HepG2 (cell line): Measurements from ENCODE around the gene HERPUD2. TPM values are rescaled to one million over a fixed set of nuclear protein-coding genes. Genes with fewer than 3 reads are reported as not detected.

ENCODE experiments used
- ATAC-seq: fragments of 200-7000 bp; cut with Tn5 transposase; 3 replicates; pipeline ENCODE4 v1.9.1; 2020; ENCODE audit warnings: mild to moderate bottlenecking, moderate library complexity
- BruUV-seq: library from RNA; stranded (reverse); fragments of 400-500 nt; replicated peaks from 2 replicates; lab custom pipeline; 2021; lab: Mats Ljungman, UMichigan
- CTCF ChIA-PET: fragments of 300-600 bp; formaldehyde crosslinking; extraction: SDS; loops from one replicate; lab custom pipeline; 2021; ENCODE audit warnings: low total read pairs, inconsistent platforms, low intra/inter-chr PET ratio; lab: Yijun Ruan, JAX
- POLR2A ChIA-PET: fragments of 350-600 bp; sonication (Branson Sonifier 250); formaldehyde crosslinking; loops from one replicate; lab custom pipeline; 2020; ENCODE audit warnings: antibody characterized with exemption, inconsistent platforms; lab: Yijun Ruan, JAX
- DNase-seq: peaks from one replicate; pipeline ENCODE4 v3.0.0-alpha.2; 2015; ENCODE audit warnings: low spot score
- FAIRE-seq: peaks from 3 replicates; lab custom pipeline; 2011; peaks lifted over from hg19 to GRCh38; lab: Jason Lieb, UNC
- H2AFZ ChIP-seq: one replicate; pipeline ENCODE4 v1.6.1; 2011; ENCODE audit warnings: low read length, inconsistent platforms
- H3K27ac ChIP-seq: fragments of 300-600 bp; 3 replicates; pipeline ENCODE4 v1.8.0; 2011; ENCODE audit warnings: mixed run types, mild to moderate bottlenecking, mixed read lengths, low read length, inconsistent platforms; ENCODE audit not compliant: insufficient read depth; ENCODE audit errors: extremely low read length
- H3K27me3 ChIP-seq, 2 experiments: fragments of 200-600 bp in 1 of 2; 2 replicates in 1 of 2; 3 replicates in 1 of 2; pipeline versions ENCODE4 v1.6.0 to v1.8.0; 2011; ENCODE audit warnings: low read length in 2 of 2, mild to moderate bottlenecking in 2 of 2, moderate library complexity in 2 of 2, inconsistent platforms in 1 of 2; ENCODE audit not compliant: insufficient read depth in 2 of 2, control insufficient read depth in 1 of 2
- H3K36me3 ChIP-seq, 2 experiments: fragments of 200-600 bp in 1 of 2; replicated peaks in 1 of 2; 2 replicates in 1 of 2; 3 replicates in 1 of 2; pipeline versions ENCODE4 v1.5.1 to v1.8.0; 2011; ENCODE audit warnings: low read length in 2 of 2, inconsistent platforms in 1 of 2; ENCODE audit not compliant: insufficient read depth in 2 of 2, control insufficient read depth in 1 of 2
- H3K4me1 ChIP-seq: 2 replicates; pipeline ENCODE4 v1.5.1; 2012; ENCODE audit warnings: low read length, inconsistent platforms; ENCODE audit not compliant: insufficient read depth
- H3K4me2 ChIP-seq: 2 replicates; pipeline ENCODE4 v1.6.0; 2011; ENCODE audit warnings: low read depth, low read length, inconsistent platforms
- H3K4me3 ChIP-seq, 3 experiments: fragments of 200-600 bp in 1 of 3; sonication (generic), shearing (Covaris generic) in 1 of 3; replicated peaks in 1 of 3; 2 replicates each; pipeline ENCODE4 v1.5.1; 2011 to 2016; ENCODE audit warnings: low read length in 3 of 3, inconsistent platforms in 2 of 3, low read depth in 2 of 3, mild to moderate bottlenecking in 2 of 3, control low read depth in 1 of 3, mixed read lengths in 1 of 3; ENCODE audit not compliant: insufficient read depth in 1 of 3
- H3K79me2 ChIP-seq: one replicate; pipeline ENCODE4 v1.6.1; 2011; ENCODE audit warnings: low read length, inconsistent platforms; ENCODE audit not compliant: insufficient read depth
- H3K9ac ChIP-seq: 2 replicates; pipeline ENCODE4 v1.6.0; 2011; ENCODE audit warnings: mild to moderate bottlenecking, low read depth, low read length, inconsistent platforms; ENCODE audit not compliant: insufficient read depth
- H3K9me3 ChIP-seq: 2 replicates; pipeline ENCODE4 v1.5.1; 2012; ENCODE audit warnings: mild to moderate bottlenecking, low read length
- H4K20me1 ChIP-seq: 2 replicates; pipeline ENCODE4 v1.6.0; 2011; ENCODE audit warnings: inconsistent platforms, mild to moderate bottlenecking, low read length, moderate library complexity; ENCODE audit not compliant: insufficient read depth
- CEBPG ChIP-seq: IDR thresholded peaks from 2 replicates; pipeline ENCODE4 v1.6.1; 2016
- CHD4 ChIP-seq: fragments of 200-600 bp; sonication (generic); IDR thresholded peaks from 2 replicates; pipeline ENCODE4 v1.7.0; 2017; ENCODE audit warnings: mild to moderate bottlenecking, low read length, borderline replicate concordance
- FOXM1 ChIP-seq: sonication (generic); formaldehyde crosslinking; IDR thresholded peaks from 2 replicates; pipeline ENCODE4 v1.5.0; 2020; ENCODE audit warnings: missing genetic modification reagents
- KDM2A ChIP-seq: sonication (generic); formaldehyde crosslinking; IDR thresholded peaks from 2 replicates; pipeline ENCODE4 v1.4.0; 2020; ENCODE audit warnings: low read depth, missing genetic modification reagents, borderline replicate concordance
- KLF9 ChIP-seq: IDR thresholded peaks from 2 replicates; pipeline ENCODE4 v1.6.1; 2016; ENCODE audit warnings: low read depth
- NFYC ChIP-seq: IDR thresholded peaks from 2 replicates; pipeline ENCODE4 v1.6.1; 2016; ENCODE audit warnings: missing genetic modification reagents, missing compliant biosample characterization
- SAP130 ChIP-seq: IDR thresholded peaks from 2 replicates; pipeline ENCODE4 v1.6.1; 2016; ENCODE audit warnings: low read depth
- STAT5B ChIP-seq: sonication (generic); formaldehyde crosslinking; IDR thresholded peaks from 2 replicates; pipeline ENCODE4 v1.4.0; 2020; ENCODE audit warnings: missing genetic modification reagents
- ZNF232 ChIP-seq: sonication (generic); formaldehyde crosslinking; IDR thresholded peaks from 2 replicates; pipeline ENCODE4 v1.4.0; 2020; ENCODE audit warnings: missing genetic modification reagents, borderline replicate concordance
- ZNF513 ChIP-seq: sonication (generic); formaldehyde crosslinking; conservative IDR thresholded peaks from 2 replicates; pipeline ENCODE4 v1.5.0; 2020; ENCODE audit warnings: missing genetic modification reagents
- ZNF577 ChIP-seq: sonication (generic); formaldehyde crosslinking; IDR thresholded peaks from 2 replicates; pipeline ENCODE4 v1.4.0; 2020; ENCODE audit warnings: mild to moderate bottlenecking, low read depth, missing genetic modification reagents, borderline replicate concordance
- ZNF772 ChIP-seq: sonication (generic); formaldehyde crosslinking; IDR thresholded peaks from 2 replicates; pipeline ENCODE4 v1.5.0; 2020; ENCODE audit warnings: mild to moderate bottlenecking, missing genetic modification reagents
- WGBS: methylation state at CpG from one replicate; pipeline ENCODE4 v1.1.6; 2017; ENCODE audit warnings: low lambda C conversion rate; 5-methylcytosine and 5-hydroxymethylcytosine counted together
- in situ Hi-C: cut with HindIII; loops from 2 replicates; pipeline ENCODE4 v1.10.0; 2017; ENCODE audit warnings: low pct_unique_long_range_greater_than_20kb; ENCODE audit not compliant: extremely low pct_ligation_motif_present
- intact Hi-C: fragments of 100-400 bp; cut with micrococcal nuclease; formaldehyde crosslinking; loops from one replicate; pipeline ENCODE4 v1.10.0; 2022; ENCODE audit not compliant: unreplicated experiment
- polyA plus RNA-seq, 8 experiments: library from polyadenylated mRNA; depleted of rRNA in 3 of 8; stranded (reverse) in 7 of 8; unstranded in 1 of 8; fragments of >200 nt; fragmentation: Illumina TruSeq in 4 of 8; extraction: Trizol in 4 of 8; gene quantifications; 2 replicates each; pipeline versions ENCODE4 v1.2.1 to v1.2.3, GENCODE V29; 2011 to 2016; ENCODE audit warnings: low read depth in 4 of 8, missing spikeins in 1 of 8, mixed read lengths in 1 of 8; ENCODE audit not compliant: insufficient read depth in 1 of 8
- total RNA-seq, 5 experiments: library from RNA; depleted of rRNA; stranded (reverse); fragments of >200 nt; fragmentation: Illumina TruSeq; extraction: Trizol; gene quantifications; 2 replicates each; pipeline ENCODE4 v1.2.3, GENCODE V29; 2016; ENCODE audit warnings: low read depth in 1 of 5
- TF ChIP-seq, protein P1 (sequence below): sonication (generic); formaldehyde crosslinking; IDR thresholded peaks from 2 replicates; pipeline ENCODE4 v1.4.0; 2020; ENCODE audit warnings: low read depth, mild to moderate bottlenecking, missing genetic modification reagents
- TF ChIP-seq, protein P2 (sequence below): sonication (generic); formaldehyde crosslinking; IDR thresholded peaks from 2 replicates; pipeline ENCODE4 v1.4.0; 2020; ENCODE audit warnings: low read depth, missing genetic modification reagents

HERPUD2 gene
- total and polyA plus RNA-seq, 2 of the 13 experiments (the other 11 are each of a cell fraction or from before 2014, with no cell fraction given): 10.7 to 38.6 TPM

GRCh38 chr7:35718047-35718446 lies 23.1 kb upstream of the HERPUD2 start:
- peaks cover 45% of the 10 kb centered on the region for H3K4me1 ChIP-seq
- H3K27ac ChIP-seq: no peak overlapping the region
- H3K4me2 ChIP-seq: no peak overlapping the region
- CTCF ChIA-PET: no interaction called here
- no TSS peak for BruUV-seq
- POLR2A ChIA-PET: no interaction called here
- 100% methylated on average over 1 of the region's 1 CpG for WGBS
- intact Hi-C loops (no loop called here), in situ Hi-C loops (loop anchor here (25.0 kb wide), 1 partner anchor 594 kb away; no protein-coding TSS in a partner anchor)
- H3K9ac ChIP-seq: no peak overlapping the region
- no peak overlapping the region for H2AFZ ChIP-seq
- H3K27me3 ChIP-seq: no peaks in the 10 kb centered on the region
- no peak for ATAC-seq
- TF ChIP-seq ZNF232 (CRISPR knock-in tag): no peak
- TF ChIP-seq, all 625 proteins: peak for 0
- DNase-seq (no peak), FAIRE-seq (no peak)
- H4K20me1 ChIP-seq: no peaks in the 10 kb centered on the region
- no peaks in the 10 kb centered on the region for H3K79me2 ChIP-seq
- no peaks in the 10 kb centered on the region for H3K9me3 ChIP-seq
- no peak overlapping the region for H3K4me3 ChIP-seq
- no peaks in the 10 kb centered on the region for H3K36me3 ChIP-seq

GRCh38 chr7:35717516-35717915 lies 22.6 kb upstream of the HERPUD2 start:
- no peaks in the 10 kb centered on the region for H3K36me3 ChIP-seq
- WGBS: 66% methylated on average over 6 of the region's 6 CpGs
- no peak for FAIRE-seq
- H2AFZ ChIP-seq: no peak overlapping the region
- H3K9me3 ChIP-seq: no peaks in the 10 kb centered on the region
- DNase-seq: no peak
- H3K79me2 ChIP-seq: no peaks in the 10 kb centered on the region
- H3K9ac ChIP-seq: no peak overlapping the region
- POLR2A ChIA-PET: no interaction called here
- no peak overlapping the region for H3K27ac ChIP-seq
- no peaks in the 10 kb centered on the region for H3K27me3 ChIP-seq
- no TSS peak for BruUV-seq
- H3K4me1 ChIP-seq: peaks cover 45% of the 10 kb centered on the region
- H3K4me3 ChIP-seq: no peak overlapping the region
- CTCF ChIA-PET: no interaction called here
- in situ Hi-C loops (loop anchor here (25.0 kb wide), 1 partner anchor 595 kb away; no protein-coding TSS in a partner anchor), intact Hi-C loops (no loop called here)
- no peaks in the 10 kb centered on the region for H4K20me1 ChIP-seq
- ATAC-seq: no peak
- H3K4me2 ChIP-seq: no peak overlapping the region
- TF ChIP-seq CEBPG: no peak
- no peak for TF ChIP-seq FOXM1 (CRISPR knock-in tag)
- TF ChIP-seq, protein P1, sequence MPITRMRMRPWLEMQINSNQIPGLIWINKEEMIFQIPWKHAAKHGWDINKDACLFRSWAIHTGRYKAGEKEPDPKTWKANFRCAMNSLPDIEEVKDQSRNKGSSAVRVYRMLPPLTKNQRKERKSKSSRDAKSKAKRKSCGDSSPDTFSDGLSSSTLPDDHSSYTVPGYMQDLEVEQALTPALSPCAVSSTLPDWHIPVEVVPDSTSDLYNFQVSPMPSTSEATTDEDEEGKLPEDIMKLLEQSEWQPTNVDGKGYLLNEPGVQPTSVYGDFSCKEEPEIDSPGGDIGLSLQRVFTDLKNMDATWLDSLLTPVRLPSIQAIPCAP (CRISPR knock-in tag): no peak
- TF ChIP-seq, protein P2, sequence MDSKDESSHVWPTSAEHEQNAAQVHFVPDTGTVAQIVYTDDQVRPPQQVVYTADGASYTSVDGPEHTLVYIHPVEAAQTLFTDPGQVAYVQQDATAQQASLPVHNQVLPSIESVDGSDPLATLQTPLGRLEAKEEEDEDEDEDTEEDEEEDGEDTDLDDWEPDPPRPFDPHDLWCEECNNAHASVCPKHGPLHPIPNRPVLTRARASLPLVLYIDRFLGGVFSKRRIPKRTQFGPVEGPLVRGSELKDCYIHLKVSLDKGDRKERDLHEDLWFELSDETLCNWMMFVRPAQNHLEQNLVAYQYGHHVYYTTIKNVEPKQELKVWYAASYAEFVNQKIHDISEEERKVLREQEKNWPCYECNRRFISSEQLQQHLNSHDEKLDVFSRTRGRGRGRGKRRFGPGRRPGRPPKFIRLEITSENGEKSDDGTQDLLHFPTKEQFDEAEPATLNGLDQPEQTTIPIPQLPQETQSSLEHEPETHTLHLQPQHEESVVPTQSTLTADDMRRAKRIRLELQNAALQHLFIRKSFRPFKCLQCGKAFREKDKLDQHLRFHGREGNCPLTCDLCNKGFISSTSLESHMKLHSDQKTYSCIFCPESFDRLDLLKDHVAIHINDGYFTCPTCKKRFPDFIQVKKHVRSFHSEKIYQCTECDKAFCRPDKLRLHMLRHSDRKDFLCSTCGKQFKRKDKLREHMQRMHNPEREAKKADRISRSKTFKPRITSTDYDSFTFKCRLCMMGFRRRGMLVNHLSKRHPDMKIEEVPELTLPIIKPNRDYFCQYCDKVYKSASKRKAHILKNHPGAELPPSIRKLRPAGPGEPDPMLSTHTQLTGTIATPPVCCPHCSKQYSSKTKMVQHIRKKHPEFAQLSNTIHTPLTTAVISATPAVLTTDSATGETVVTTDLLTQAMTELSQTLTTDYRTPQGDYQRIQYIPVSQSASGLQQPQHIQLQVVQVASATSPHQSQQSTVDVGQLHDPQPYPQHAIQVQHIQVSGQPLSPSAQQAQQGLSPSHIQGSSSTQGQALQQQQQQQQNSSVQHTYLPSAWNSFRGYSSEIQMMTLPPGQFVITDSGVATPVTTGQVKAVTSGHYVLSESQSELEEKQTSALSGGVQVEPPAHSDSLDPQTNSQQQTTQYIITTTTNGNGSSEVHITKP (CRISPR knock-in tag): no peak
- TF ChIP-seq KLF9 (CRISPR knock-in tag): no peak
- no peak for TF ChIP-seq NFYC (CRISPR knock-in tag)
- TF ChIP-seq CHD4: no peak
- TF ChIP-seq ZNF577 (CRISPR knock-in tag): no peak
- TF ChIP-seq ZNF772 (CRISPR knock-in tag): no peak
- no peak for TF ChIP-seq SAP130 (CRISPR knock-in tag)
- TF ChIP-seq KDM2A: no peak
- TF ChIP-seq STAT5B: no peak
- no peak for TF ChIP-seq ZNF513 (CRISPR knock-in tag)
